HUES48 (cell line): ENCODE measurements around the gene MRGPRE.

ENCODE experiments used
- H3K27ac ChIP-seq: one replicate; pipeline ENCODE4 v1.7.0; 2013; ENCODE audit warnings: low read depth, low read length, inconsistent platforms
- H3K27me3 ChIP-seq: 2 replicates; pipeline ENCODE4 v1.6.1; 2013; ENCODE audit warnings: mild to moderate bottlenecking, low read length; ENCODE audit not compliant: control insufficient read depth, insufficient read depth
- H3K36me3 ChIP-seq: 2 replicates; pipeline ENCODE4 v1.6.1; 2013; ENCODE audit warnings: low read length; ENCODE audit not compliant: control insufficient read depth, insufficient read depth
- H3K4me1 ChIP-seq: 2 replicates; pipeline ENCODE4 v1.6.1; 2013; ENCODE audit warnings: mild to moderate bottlenecking, low read length; ENCODE audit not compliant: control insufficient read depth, insufficient read depth
- H3K4me3 ChIP-seq: 2 replicates; pipeline ENCODE4 v1.5.1; 2013; ENCODE audit warnings: mild to moderate bottlenecking, low read depth, low read length
- H3K9ac ChIP-seq: 2 replicates; pipeline ENCODE4 v1.6.1; 2013; ENCODE audit warnings: mild to moderate bottlenecking, low read depth, low read length, moderate library complexity
- H3K9me3 ChIP-seq: 2 replicates; pipeline ENCODE4 v1.6.1; 2013; ENCODE audit warnings: low read length; ENCODE audit not compliant: control insufficient read depth, insufficient read depth

MRGPRE gene

GRCh38 chr11:3199537-3200295 is 32.5 kb downstream of the MRGPRE start:
- H3K36me3 ChIP-seq: no peaks in the 10 kb centered on the region
- H3K27ac ChIP-seq: no peak overlapping the region
- H3K9ac ChIP-seq: no peak overlapping the region
- peaks cover 36% of the 10 kb centered on the region for H3K27me3 ChIP-seq
- no peak overlapping the region for H3K4me3 ChIP-seq
- H3K4me1 ChIP-seq: peaks cover 4% of the 10 kb centered on the region; the same call in 1 of the 2 replicates
- H3K9me3 ChIP-seq: no peaks in the 10 kb centered on the region

- Histone ChIP-seq H3K4me3 (no peak overlapping the region), H3K36me3 (no peaks in the 10 kb centered on the region), H3K9ac (no peak overlapping the region), H3K4me1 (peaks cover 5% of the 10 kb centered on the region; the same call in 1 of the 2 replicates), H3K9me3 (no peaks in the 10 kb centered on the region), H3K27me3 (peaks cover 27% of the 10 kb centered on the region), H3K27ac (no peak overlapping the region)
Observed at GRCh38 chr11:3198815-3199214, 33.4 kb downstream of the MRGPRE start.

GRCh38 chr11:3197878-3198528 is 34.2 kb downstream of the MRGPRE start:
- H3K4me1 ChIP-seq: peaks cover 9% of the 10 kb centered on the region; the same call in 1 of the 2 replicates
- H3K4me3 ChIP-seq: no peak overlapping the region
- no peaks in the 10 kb centered on the region for H3K9me3 ChIP-seq
- no peak overlapping the region for H3K9ac ChIP-seq
- H3K36me3 ChIP-seq: no peaks in the 10 kb centered on the region
- no peak overlapping the region for H3K27ac ChIP-seq
- H3K27me3 ChIP-seq: peaks cover 19% of the 10 kb centered on the region

DNA sequence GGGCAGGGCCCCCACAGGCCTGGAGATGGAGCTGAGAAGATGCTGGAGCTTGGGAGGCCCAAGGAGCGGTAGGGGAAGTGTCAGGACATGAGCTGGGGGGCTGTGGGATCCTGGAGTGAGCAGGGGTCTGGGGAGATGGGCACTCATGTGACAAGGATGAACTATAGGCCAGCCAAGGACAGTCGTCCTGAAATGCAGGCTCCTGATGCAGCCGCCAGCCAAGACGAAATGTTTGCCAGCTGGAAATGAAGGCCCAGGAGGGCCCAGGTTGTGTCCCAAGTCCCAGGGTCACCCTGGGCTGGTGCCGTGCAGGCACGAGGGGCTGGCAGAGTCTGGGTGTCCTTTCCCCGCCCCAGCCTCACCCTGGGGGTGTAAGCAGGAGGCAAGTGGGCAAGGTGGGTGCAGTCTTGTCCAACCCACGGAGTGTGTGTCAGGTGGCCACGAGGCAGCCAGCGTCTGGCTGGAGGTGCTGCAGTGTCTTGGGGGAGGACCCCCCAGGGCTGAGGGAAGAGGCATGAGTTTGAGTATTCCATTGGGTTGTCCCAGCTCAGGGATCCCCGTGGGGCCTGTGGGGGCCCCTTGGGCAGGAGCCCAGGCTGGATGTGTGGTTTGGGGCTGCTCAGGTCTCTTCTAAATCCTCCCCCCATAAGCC is 35.0 kb downstream of the MRGPRE start:
- Histone ChIP-seq H3K9ac (no peak overlapping the region), H3K27me3 (peaks cover 10% of the 10 kb centered on the region)

DNA sequence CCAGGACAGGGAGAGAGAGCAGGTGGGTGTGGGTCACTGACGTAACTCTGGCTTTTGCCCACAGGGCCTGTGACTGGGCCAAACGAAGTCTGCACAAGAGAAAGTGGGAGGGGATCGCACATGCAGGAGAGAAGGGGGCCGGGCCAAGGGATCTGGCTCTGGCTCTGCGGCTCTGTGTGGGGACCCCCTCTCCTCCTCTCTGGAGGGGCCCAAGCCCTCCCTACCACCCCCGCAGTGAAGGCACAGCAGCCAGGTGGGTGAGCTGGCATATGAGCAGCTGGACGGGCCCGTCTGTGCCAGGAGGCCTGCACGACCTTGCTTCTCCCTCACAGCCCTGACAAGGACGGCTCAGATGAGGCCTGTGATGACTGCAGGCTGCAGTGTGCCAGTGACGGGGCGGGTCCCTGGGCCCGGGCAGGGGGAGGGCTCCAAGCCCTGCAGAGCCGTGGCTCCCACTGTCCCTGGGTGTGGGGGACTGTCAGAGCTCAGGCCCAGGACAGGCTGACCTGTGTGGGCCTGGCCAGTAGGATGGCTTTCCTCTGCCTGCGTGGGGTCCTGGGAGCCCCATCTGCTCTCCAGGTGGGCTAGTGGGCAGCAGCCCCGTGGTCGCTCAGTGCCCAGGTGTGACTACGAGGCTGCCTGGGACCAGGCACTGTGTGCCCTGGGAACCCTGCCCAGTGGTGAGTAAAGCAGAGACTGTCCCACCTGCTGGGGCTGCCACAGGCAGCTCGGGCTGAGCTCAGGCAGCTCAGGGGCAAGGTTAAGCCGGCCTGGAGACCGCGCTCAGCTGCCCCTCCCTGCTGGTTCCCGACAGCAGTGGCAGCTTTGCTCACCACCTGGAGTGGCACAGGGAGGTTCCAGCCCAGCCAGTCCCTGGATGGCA is 35.8 kb downstream of the MRGPRE start:
- no peaks in the 10 kb centered on the region for H3K9me3 ChIP-seq
- no peak overlapping the region for H3K4me3 ChIP-seq
- H3K4me1 ChIP-seq: peaks cover 4% of the 10 kb centered on the region; the same call in 1 of the 2 replicates
- H3K27ac ChIP-seq: no peak overlapping the region
- peaks cover 3% of the 10 kb centered on the region for H3K27me3 ChIP-seq
- H3K9ac ChIP-seq: no peak overlapping the region
- no peaks in the 10 kb centered on the region for H3K36me3 ChIP-seq

More for the DNA sequence above, 35.0 kb downstream of the MRGPRE start:
- Histone ChIP-seq H3K4me3 (no peak overlapping the region), H3K9me3 (no peaks in the 10 kb centered on the region), H3K36me3 (no peaks in the 10 kb centered on the region), H3K27ac (no peak overlapping the region), H3K4me1 (peaks cover 4% of the 10 kb centered on the region; the same call in 1 of the 2 replicates)

DNA sequence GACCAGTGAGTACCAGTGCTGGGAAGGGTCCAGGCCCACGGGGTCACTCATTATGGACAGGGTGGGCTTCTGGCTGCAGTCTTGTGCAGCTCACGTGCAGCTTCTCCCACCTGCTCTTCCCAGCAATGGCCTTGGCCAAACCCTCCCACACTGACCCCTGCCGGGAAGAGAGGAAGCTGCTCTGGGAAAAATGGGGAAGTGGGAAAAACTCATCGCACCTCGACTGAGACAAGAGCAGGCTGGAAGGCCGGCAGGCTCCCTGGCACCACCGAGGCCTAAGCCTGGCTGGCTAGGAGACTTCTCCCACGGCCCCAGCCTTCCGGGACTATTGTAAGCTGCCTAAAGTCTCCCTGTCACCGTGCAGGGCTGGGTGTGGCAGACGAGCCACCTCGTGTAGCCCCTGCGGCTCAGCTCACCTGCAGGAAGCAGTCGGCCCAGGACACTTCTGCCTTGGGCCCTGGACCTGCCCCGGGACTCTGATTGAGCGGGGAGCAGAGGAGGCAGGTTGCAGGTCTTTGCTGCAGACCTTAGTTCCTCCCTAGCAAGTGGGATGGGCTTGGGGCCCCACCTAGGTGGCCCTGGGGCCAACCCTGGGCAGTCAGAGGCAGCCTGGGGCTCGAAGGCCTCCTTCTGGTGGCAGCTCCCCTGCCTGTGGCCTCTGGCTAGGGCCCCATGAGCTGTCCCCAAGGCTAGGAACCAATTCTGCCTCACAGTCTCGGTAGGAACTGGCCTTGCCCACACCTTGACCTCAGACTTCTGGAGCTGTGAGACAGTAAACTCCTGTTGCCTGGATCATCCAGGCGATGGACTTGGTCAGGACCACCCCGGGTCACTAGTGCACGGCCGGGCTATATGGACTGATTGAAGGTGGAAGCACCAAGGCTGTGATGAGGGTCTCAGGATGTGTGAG is 36.7 kb downstream of the MRGPRE start:
- Histone ChIP-seq H3K9me3 (no peaks in the 10 kb centered on the region), H3K9ac (no peak overlapping the region), H3K4me3 (no peak overlapping the region), H3K27ac (no peak overlapping the region), H3K27me3 (no peaks in the 10 kb centered on the region; the same call in 1 of the 2 replicates), H3K36me3 (no peaks in the 10 kb centered on the region), H3K4me1 (peaks cover 8% of the 10 kb centered on the region; the same call in 1 of the 2 replicates)

GRCh38 chr11:3194016-3194816 is 38.0 kb downstream of the MRGPRE start:
- Histone ChIP-seq H3K36me3 (no peaks in the 10 kb centered on the region), H3K4me1 (peaks cover 15% of the 10 kb centered on the region; the same call in 1 of the 2 replicates), H3K9me3 (no peaks in the 10 kb centered on the region), H3K27ac (no peak overlapping the region), H3K9ac (no peak overlapping the region), H3K27me3 (no peaks in the 10 kb centered on the region), H3K4me3 (no peak overlapping the region)

DNA sequence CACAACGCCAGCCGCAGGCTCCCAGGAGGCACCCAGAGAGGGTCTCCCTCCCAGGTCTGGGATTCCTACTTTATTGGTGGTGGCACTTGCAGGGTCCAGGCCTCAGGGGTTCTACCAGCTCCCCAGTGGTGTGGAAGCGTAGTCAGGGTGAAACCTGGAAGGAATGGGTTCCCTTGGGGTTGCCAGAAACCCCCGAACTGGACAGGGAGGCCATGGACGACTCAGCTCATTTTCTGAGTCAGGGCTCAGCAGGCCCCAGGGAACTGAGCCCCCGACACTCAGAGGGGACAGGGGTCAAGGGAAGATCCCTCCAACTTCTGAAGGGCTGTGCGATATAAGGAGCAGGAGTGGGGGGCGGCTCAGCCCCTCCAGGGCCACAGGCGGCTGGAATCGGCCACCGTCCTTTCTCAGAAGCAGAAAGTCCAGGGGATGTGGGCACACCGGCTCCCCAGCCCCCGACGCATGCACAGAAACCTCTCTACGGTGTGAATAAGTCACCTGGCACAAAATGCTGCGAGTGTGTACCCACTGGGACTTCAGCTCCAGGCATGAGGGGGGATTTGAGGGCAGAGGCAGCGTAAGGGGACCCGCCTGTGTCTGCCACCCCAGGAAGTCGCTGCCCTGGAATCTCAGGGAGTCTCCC is 38.7 kb downstream of the MRGPRE start:
- Histone ChIP-seq H3K9me3 (no peaks in the 10 kb centered on the region), H3K4me1 (peaks cover 20% of the 10 kb centered on the region), H3K4me3 (no peak overlapping the region), H3K36me3 (no peaks in the 10 kb centered on the region), H3K9ac (no peak overlapping the region), H3K27me3 (no peaks in the 10 kb centered on the region), H3K27ac (no peak overlapping the region)
